ENCODE measurements around the gene CACNA1E. TPM values are rescaled to one million over a fixed set of nuclear protein-coding genes. Genes with fewer than 3 reads are reported as not detected.
A peak's percentile ranks its signal among the peaks of the same experiment; 100 is the strongest.

CACNA1E gene
- total RNA-seq, 2 donors from 2014 or later: 0.11 TPM; not detected in 1

- H3K27ac Mint-ChIP-seq: no peak overlapping the region
- H3K36me3 Mint-ChIP-seq (ENCODE audit: low read depth): no peaks in the 10 kb centered on the region
- H3K4me1 Mint-ChIP-seq: no peaks in the 10 kb centered on the region
- peaks cover 18% of the 10 kb centered on the region for H3K27me3 Mint-ChIP-seq
- no peak overlapping the region for H3K4me3 Mint-ChIP-seq
- no peaks in the 10 kb centered on the region for H3K9me3 Mint-ChIP-seq
- ATAC-seq (replicated peaks): no peak
These were observed 149.6 kb downstream of the CACNA1E start for GRCh38 chr1:181632960-181633359.

GRCh38 chr1:181635110-181635509, 151.8 kb downstream of the CACNA1E start:
- Mint-ChIP-seq H3K27ac (no peak overlapping the region), H3K9me3 (peaks cover 5% of the 10 kb centered on the region), H3K4me3 (no peak overlapping the region), H3K36me3 (ENCODE audit: low read depth) (no peaks in the 10 kb centered on the region), H3K27me3 (peaks cover 16% of the 10 kb centered on the region), H3K4me1 (no peaks in the 10 kb centered on the region)
- no peak for ATAC-seq (replicated peaks)

- no peak overlapping the region for H3K4me3 Mint-ChIP-seq
- no peaks in the 10 kb centered on the region for H3K36me3 Mint-ChIP-seq (ENCODE audit: low read depth)
- no peaks in the 10 kb centered on the region for H3K4me1 Mint-ChIP-seq
- H3K9me3 Mint-ChIP-seq: peaks cover 5% of the 10 kb centered on the region
- ATAC-seq (replicated peaks): no peak
- H3K27ac Mint-ChIP-seq: no peak overlapping the region
- peaks cover 26% of the 10 kb centered on the region for H3K27me3 Mint-ChIP-seq
These were observed 154.7 kb downstream of the CACNA1E start for GRCh38 chr1:181637998-181638397.

GRCh38 chr1:181640956-181641355, 157.6 kb downstream of the CACNA1E start:
- Mint-ChIP-seq H3K36me3 (ENCODE audit: low read depth) (no peaks in the 10 kb centered on the region), H3K9me3 (peaks cover 5% of the 10 kb centered on the region), H3K4me3 (no peak overlapping the region), H3K4me1 (no peaks in the 10 kb centered on the region), H3K27me3 (peaks cover 31% of the 10 kb centered on the region), H3K27ac (no peak overlapping the region)
- no peak for ATAC-seq (replicated peaks)

GRCh38 chr1:181643631-181644030, 160.3 kb downstream of the CACNA1E start:
- peaks cover 5% of the 10 kb centered on the region for H3K9me3 Mint-ChIP-seq
- ATAC-seq (replicated peaks): no peak
- no peak overlapping the region for H3K27ac Mint-ChIP-seq
- H3K4me1 Mint-ChIP-seq: no peaks in the 10 kb centered on the region
- peaks cover 29% of the 10 kb centered on the region for H3K27me3 Mint-ChIP-seq
- no peak overlapping the region for H3K4me3 Mint-ChIP-seq
- H3K36me3 Mint-ChIP-seq (ENCODE audit: low read depth): no peaks in the 10 kb centered on the region

GRCh38 chr1:181645171-181645570, 161.9 kb downstream of the CACNA1E start:
- H3K27me3 Mint-ChIP-seq: peaks cover 31% of the 10 kb centered on the region
- no peaks in the 10 kb centered on the region for H3K9me3 Mint-ChIP-seq
- H3K4me1 Mint-ChIP-seq: no peaks in the 10 kb centered on the region
- no peak overlapping the region for H3K27ac Mint-ChIP-seq
- H3K36me3 Mint-ChIP-seq (ENCODE audit: low read depth): no peaks in the 10 kb centered on the region
- H3K4me3 Mint-ChIP-seq: no peak overlapping the region
- ATAC-seq (replicated peaks): no peak

- H3K9me3 Mint-ChIP-seq: no peaks in the 10 kb centered on the region
- H3K4me1 Mint-ChIP-seq: no peaks in the 10 kb centered on the region
- no peak overlapping the region for H3K27ac Mint-ChIP-seq
- no peaks in the 10 kb centered on the region for H3K36me3 Mint-ChIP-seq (ENCODE audit: low read depth)
- ATAC-seq (replicated peaks): no peak
- no peak overlapping the region for H3K4me3 Mint-ChIP-seq
- H3K27me3 Mint-ChIP-seq: peaks cover 30% of the 10 kb centered on the region
These were observed 163.4 kb downstream of the CACNA1E start for GRCh38 chr1:181646710-181647109.

GRCh38 chr1:181647314-181648035, 164.2 kb downstream of the CACNA1E start:
- H3K4me1 Mint-ChIP-seq: no peaks in the 10 kb centered on the region
- H3K36me3 Mint-ChIP-seq (ENCODE audit: low read depth): no peaks in the 10 kb centered on the region
- no peak overlapping the region for H3K27ac Mint-ChIP-seq
- no peak for ATAC-seq (replicated peaks)
- no peak overlapping the region for H3K4me3 Mint-ChIP-seq
- peaks cover 32% of the 10 kb centered on the region for H3K27me3 Mint-ChIP-seq
- no peaks in the 10 kb centered on the region for H3K9me3 Mint-ChIP-seq

- no peak for ATAC-seq (replicated peaks)
- Mint-ChIP-seq H3K27me3 (peaks cover 22% of the 10 kb centered on the region), H3K9me3 (no peaks in the 10 kb centered on the region), H3K36me3 (ENCODE audit: low read depth) (no peaks in the 10 kb centered on the region), H3K27ac (no peak overlapping the region), H3K4me1 (no peaks in the 10 kb centered on the region), H3K4me3 (no peak overlapping the region)
These were observed 168.0 kb downstream of the CACNA1E start for GRCh38 chr1:181651276-181651675.

GRCh38 chr1:181655756-181656155, 172.4 kb downstream of the CACNA1E start:
- Mint-ChIP-seq H3K27me3 (peaks cover 20% of the 10 kb centered on the region), H3K9me3 (no peaks in the 10 kb centered on the region), H3K4me3 (no peak overlapping the region), H3K4me1 (no peaks in the 10 kb centered on the region), H3K36me3 (ENCODE audit: low read depth) (no peaks in the 10 kb centered on the region), H3K27ac (no peak overlapping the region)
- peak; percentile 18 for ATAC-seq (replicated peaks)

GRCh38 chr1:181656491-181656890, 173.2 kb downstream of the CACNA1E start:
- Mint-ChIP-seq H3K9me3 (no peaks in the 10 kb centered on the region), H3K36me3 (ENCODE audit: low read depth) (no peaks in the 10 kb centered on the region), H3K27ac (no peak overlapping the region), H3K4me1 (no peaks in the 10 kb centered on the region), H3K4me3 (no peak overlapping the region), H3K27me3 (peaks cover 17% of the 10 kb centered on the region)
- no peak for ATAC-seq (replicated peaks)

- Mint-ChIP-seq H3K27ac (no peak overlapping the region), H3K4me1 (no peaks in the 10 kb centered on the region), H3K4me3 (no peak overlapping the region), H3K9me3 (no peaks in the 10 kb centered on the region), H3K27me3 (peaks cover 12% of the 10 kb centered on the region), H3K36me3 (ENCODE audit: low read depth) (no peaks in the 10 kb centered on the region)
- no peak for ATAC-seq (replicated peaks)
These were observed 175.3 kb downstream of the CACNA1E start for GRCh38 chr1:181658581-181658980.

- peaks cover 13% of the 10 kb centered on the region for H3K27me3 Mint-ChIP-seq
These were observed 176.1 kb downstream of the CACNA1E start for GRCh38 chr1:181659321-181659957.

GRCh38 chr1:181660621-181661020, 177.3 kb downstream of the CACNA1E start:
- H3K4me3 Mint-ChIP-seq: no peak overlapping the region

More at GRCh38 chr1:181659321-181659957, 176.1 kb downstream of the CACNA1E start:
- ATAC-seq (replicated peaks): no peak
- Mint-ChIP-seq H3K9me3 (no peaks in the 10 kb centered on the region), H3K4me1 (no peaks in the 10 kb centered on the region), H3K27ac (no peak overlapping the region), H3K36me3 (ENCODE audit: low read depth) (no peaks in the 10 kb centered on the region), H3K4me3 (no peak overlapping the region)

GRCh38 chr1:181661569-181661968, 178.3 kb downstream of the CACNA1E start:
- ATAC-seq (replicated peaks): no peak
- Mint-ChIP-seq H3K27me3 (peaks cover 16% of the 10 kb centered on the region), H3K27ac (no peak overlapping the region), H3K4me1 (no peaks in the 10 kb centered on the region), H3K36me3 (ENCODE audit: low read depth) (no peaks in the 10 kb centered on the region), H3K4me3 (no peak overlapping the region), H3K9me3 (no peaks in the 10 kb centered on the region)

More at GRCh38 chr1:181660621-181661020, 177.3 kb downstream of the CACNA1E start:
- H3K27me3 Mint-ChIP-seq: peaks cover 16% of the 10 kb centered on the region
- no peak for ATAC-seq (replicated peaks)
- H3K36me3 Mint-ChIP-seq (ENCODE audit: low read depth): no peaks in the 10 kb centered on the region
- no peak overlapping the region for H3K27ac Mint-ChIP-seq
- H3K4me1 Mint-ChIP-seq: no peaks in the 10 kb centered on the region
- H3K9me3 Mint-ChIP-seq: no peaks in the 10 kb centered on the region

Data from activated T-helper 17 cell treated with anti-CD3 and anti-CD28 coated beads, Interleukin-2, amount 50 U/mL, for 72 hours (primary cell).